GM12875 (cell line): ENCODE data around the gene CCDC102B.
"Not testable (repeated sequence)": the region's sequence is repeated elsewhere in the genome, so short reads cannot be mapped to it uniquely, and the experiment has no call there.

Experiments used
- H3K4me3 ChIP-seq: one replicate; pipeline ENCODE4 v1.5.1; 2011; ENCODE audit warnings: low read depth, low read length, control low read depth
- CTCF ChIP-seq: IDR thresholded peaks from 2 replicates; pipeline ENCODE4 v1.5.1; 2011; ENCODE audit warnings: low read depth, mild to moderate bottlenecking, control low read depth, inconsistent platforms, low read length, moderate library complexity, borderline replicate concordance; ENCODE audit not compliant: insufficient read depth

Gene CCDC102B

GRCh38 chr18:68772268-68772667 is 25.6 kb upstream of the CCDC102B start:
- no peak for TF ChIP-seq CTCF
- no peak overlapping the region for H3K4me3 ChIP-seq

- TF ChIP-seq CTCF, result no peak
- no peak overlapping the region for H3K4me3 ChIP-seq
Measured at GRCh38 chr18:68778280-68778886, 19.5 kb upstream of the CCDC102B start.

GRCh38 chr18:68779169-68779568 is 18.7 kb upstream of the CCDC102B start:
- no peak for TF ChIP-seq CTCF
- H3K4me3 ChIP-seq, result no peak overlapping the region

- no peak overlapping the region for H3K4me3 ChIP-seq
- TF ChIP-seq CTCF, result no peak
Measured at GRCh38 chr18:68780802-68781635, 16.9 kb upstream of the CCDC102B start.

GRCh38 chr18:68783506-68783905 is 14.4 kb upstream of the CCDC102B start:
- H3K4me3 ChIP-seq, result no peak overlapping the region
- TF ChIP-seq CTCF, result no peak

- TF ChIP-seq CTCF, result no peak
Measured at GRCh38 chr18:68784071-68784470, 13.8 kb upstream of the CCDC102B start.

GRCh38 chr18:68790290-68790689 is 7.6 kb upstream of the CCDC102B start:
- not testable (repeated sequence) for H3K4me3 ChIP-seq

More at GRCh38 chr18:68784071-68784470, 13.8 kb upstream of the CCDC102B start:
- no peak overlapping the region for H3K4me3 ChIP-seq
